HS-5 (cell line): ENCODE results near the gene DMKN.

Experiments
- DNase-seq: peaks from one replicate; pipeline ENCODE4 v3.0.0-alpha.2; 2012; ENCODE audit warnings: low read depth

Gene DMKN

GRCh38 chr19:35513628-35514281, at the start of gene DMKN:
TSS of gene DMKN (minus strand) at chr19:35513649. CDS start at chr19:35513475, 174 bp downstream.
- peak; percentile 35 for DNase-seq

GRCh38 chr19:35562776-35563175, 49.3 kb upstream of the DMKN start:
- DNase-seq: no peak

GRCh38 chr19:35562336-35562735, 48.9 kb upstream of the DMKN start:
- DNase-seq: no peak

GRCh38 chr19:35561436-35561835, 48.0 kb upstream of the DMKN start:
- no peak for DNase-seq

GRCh38 chr19:35560677-35561076, 47.2 kb upstream of the DMKN start:
- DNase-seq: no peak

GRCh38 chr19:35560271-35560670, 46.8 kb upstream of the DMKN start:
- DNase-seq: no peak

- no peak for DNase-seq
Observed at GRCh38 chr19:35559781-35560180, 46.3 kb upstream of the DMKN start.

- DNase-seq: no peak
Observed at GRCh38 chr19:35559281-35559659, 45.8 kb upstream of the DMKN start.

GRCh38 chr19:35558400-35559280, 45.2 kb upstream of the DMKN start:
- no peak for DNase-seq

- no peak for DNase-seq
Observed at GRCh38 chr19:35557539-35558399, 44.3 kb upstream of the DMKN start.

GRCh38 chr19:35556846-35557538, 43.5 kb upstream of the DMKN start:
- no peak for DNase-seq

GRCh38 chr19:35556025-35556590, 42.7 kb upstream of the DMKN start:
- no peak for DNase-seq

GRCh38 chr19:35555301-35556005, 42.0 kb upstream of the DMKN start:
- no peak for DNase-seq

GRCh38 chr19:35554076-35554475, 40.6 kb upstream of the DMKN start:
- DNase-seq: no peak

- no peak for DNase-seq
Observed at GRCh38 chr19:35553385-35554000, 40.0 kb upstream of the DMKN start.

- DNase-seq: no peak
Observed at GRCh38 chr19:35552534-35553384, 39.3 kb upstream of the DMKN start.

- DNase-seq: no peak
Observed at GRCh38 chr19:35551091-35551810, 37.8 kb upstream of the DMKN start.

GRCh38 chr19:35549879-35550523, 36.6 kb upstream of the DMKN start:
- no peak for DNase-seq
